HepG2 (cell line): Measurements from ENCODE around the gene KLHDC8B. TPM values are rescaled to one million over a fixed set of nuclear protein-coding genes. Genes with fewer than 3 reads are reported as not detected.

Experiments used
- AGO2 ChIP-seq: fragments of 200-400 bp; formaldehyde crosslinking; optimal IDR thresholded peaks from 2 replicates; pipeline ENCODE3; 2017; ENCODE audit warnings: mild to moderate bottlenecking, low read depth, low read length, moderate library complexity
- CREB1 ChIP-seq, 2 experiments: fragments of 450-650 bp in 1 of 2; IDR thresholded peaks; 2 replicates each; pipeline ENCODE4 v1.6.1; 2016 to 2017; ENCODE audit warnings: control low read depth in 1 of 2, mild to moderate bottlenecking in 1 of 2, missing compliant biosample characterization in 1 of 2, missing genetic modification characterization in 1 of 2
- DR1 ChIP-seq: sonication (generic); formaldehyde crosslinking; IDR thresholded peaks from 2 replicates; pipeline ENCODE4 v1.8.0; 2021; ENCODE audit warnings: mild to moderate bottlenecking, missing genetic modification reagents, inconsistent platforms
- ISL2 ChIP-seq: sonication (generic); formaldehyde crosslinking; IDR thresholded peaks from 2 replicates; pipeline ENCODE4 v1.5.0; 2020; ENCODE audit warnings: missing genetic modification reagents
- KMT2B ChIP-seq: IDR thresholded peaks from 2 replicates; pipeline ENCODE4 v1.6.1; 2016; ENCODE audit warnings: missing genetic modification reagents, missing compliant biosample characterization
- MXI1 ChIP-seq: IDR thresholded peaks from 3 replicates; pipeline ENCODE4 v1.6.1; 2012; ENCODE audit warnings: low read depth, low read length, inconsistent platforms, borderline replicate concordance
- NR2C2 ChIP-seq: sonication (generic); formaldehyde crosslinking; IDR thresholded peaks from 2 replicates; pipeline ENCODE4 v1.4.0; 2020; ENCODE audit warnings: missing genetic modification reagents, mild to moderate bottlenecking, moderate library complexity, borderline replicate concordance
- POLR2A ChIP-seq, 2 experiments: IDR thresholded peaks; 2 replicates each; pipeline ENCODE4 v1.6.1; 2011; ENCODE audit warnings: low read depth in 2 of 2, low read length in 2 of 2, mild to moderate bottlenecking in 1 of 2, moderate library complexity in 1 of 2; ENCODE audit not compliant: insufficient read depth in 1 of 2
- SOX5 ChIP-seq: IDR thresholded peaks from 2 replicates; pipeline ENCODE4 v1.6.1; 2016; ENCODE audit warnings: borderline replicate concordance
- SP1 ChIP-seq, 2 experiments: fragments of 450-650 bp in 1 of 2; sonication (generic) in 1 of 2; formaldehyde crosslinking in 1 of 2; IDR thresholded peaks; 2 replicates each; pipeline versions ENCODE4 v1.4.0 to v1.6.1; 2016 to 2020; ENCODE audit warnings: missing genetic modification reagents in 1 of 2
- SRSF1 ChIP-seq: fragments of 200-400 bp; formaldehyde crosslinking; optimal IDR thresholded peaks from 2 replicates; pipeline ENCODE3; 2017; ENCODE audit warnings: mild to moderate bottlenecking, low read depth, low read length, moderate library complexity
- YY1 ChIP-seq: IDR thresholded peaks from 2 replicates; pipeline ENCODE4 v1.6.1; 2011; ENCODE audit warnings: low read length, low read depth, moderate library complexity, mild to moderate bottlenecking; ENCODE audit not compliant: insufficient read depth, insufficient replicate concordance
- ZNF143 ChIP-seq: sonication (generic); formaldehyde crosslinking; IDR thresholded peaks from 2 replicates; pipeline ENCODE4 v1.4.0; 2020; ENCODE audit warnings: missing genetic modification reagents
- ZNF20 ChIP-seq: sonication (generic); formaldehyde crosslinking; IDR thresholded peaks from 2 replicates; pipeline ENCODE4 v1.4.0; 2020; ENCODE audit warnings: mild to moderate bottlenecking, moderate library complexity, missing genetic modification reagents
- ZNF230 ChIP-seq: sonication (generic); formaldehyde crosslinking; IDR thresholded peaks from 2 replicates; pipeline ENCODE4 v1.4.0; 2020; ENCODE audit warnings: mild to moderate bottlenecking, missing genetic modification reagents
- ZNF24 ChIP-seq: fragments of 450-650 bp; IDR thresholded peaks from 2 replicates; pipeline ENCODE4 v1.6.1; 2017; ENCODE audit warnings: antibody characterized with exemption, mild to moderate bottlenecking
- ZNF33A ChIP-seq: sonication (generic); formaldehyde crosslinking; IDR thresholded peaks from 2 replicates; pipeline ENCODE4 v1.5.1; 2020; ENCODE audit warnings: missing genetic modification reagents, mild to moderate bottlenecking, moderate library complexity, borderline replicate concordance
- ZNF556 ChIP-seq: sonication (generic); formaldehyde crosslinking; IDR thresholded peaks from 2 replicates; pipeline ENCODE4 v1.4.0; 2020; ENCODE audit warnings: mild to moderate bottlenecking, missing genetic modification reagents, borderline replicate concordance
- ZNF616 ChIP-seq: sonication (generic); formaldehyde crosslinking; IDR thresholded peaks from 2 replicates; pipeline ENCODE4 v1.5.0; 2020; ENCODE audit warnings: low read depth, mild to moderate bottlenecking, missing genetic modification reagents
- ZZZ3 ChIP-seq: sonication (generic); formaldehyde crosslinking; IDR thresholded peaks from 2 replicates; pipeline ENCODE4 v1.4.0; 2020; ENCODE audit warnings: missing genetic modification reagents, mild to moderate bottlenecking, borderline replicate concordance
- polyA plus RNA-seq, 8 experiments: library from polyadenylated mRNA; depleted of rRNA in 3 of 8; stranded (reverse) in 7 of 8; unstranded in 1 of 8; fragments of >200 nt; fragmentation: Illumina TruSeq in 4 of 8; extraction: Trizol in 4 of 8; gene quantifications; 2 replicates each; pipeline versions ENCODE4 v1.2.1 to v1.2.3, GENCODE V29; 2011 to 2016; ENCODE audit warnings: low read depth in 4 of 8, missing spikeins in 1 of 8, mixed read lengths in 1 of 8; ENCODE audit not compliant: insufficient read depth in 1 of 8
- total RNA-seq, 5 experiments: library from RNA; depleted of rRNA; stranded (reverse); fragments of >200 nt; fragmentation: Illumina TruSeq; extraction: Trizol; gene quantifications; 2 replicates each; pipeline ENCODE4 v1.2.3, GENCODE V29; 2016; ENCODE audit warnings: low read depth in 1 of 5
- TF ChIP-seq, protein P1 (sequence below): sonication (generic); formaldehyde crosslinking; IDR thresholded peaks from 2 replicates; pipeline ENCODE4 v1.5.0; 2020; ENCODE audit warnings: mild to moderate bottlenecking, missing genetic modification reagents, moderate library complexity
- TF ChIP-seq, protein P2 (sequence below): IDR thresholded peaks from 2 replicates; pipeline ENCODE4 v1.6.1; 2016; ENCODE audit warnings: low read depth
- TF ChIP-seq, protein P3 (sequence below): sonication (generic); formaldehyde crosslinking; IDR thresholded peaks from 2 replicates; pipeline ENCODE4 v1.4.0; 2020; ENCODE audit warnings: missing genetic modification reagents, mild to moderate bottlenecking, borderline replicate concordance

KLHDC8B gene
- total and polyA plus RNA-seq, 2 of the 13 experiments (the other 11 are each of a cell fraction or from before 2014, with no cell fraction given) = 17.2 to 17.8 TPM

GRCh38 chr3:49171119-49171774, at the start of gene KLHDC8B (continued):
- TF ChIP-seq ZNF143 (CRISPR knock-in tag) (0 out of 2 replicates have a peak, but pooled peaks have one; percentile 20), POLR2A (IDR thresholded peaks at IDR 0.05; ENCODE audit: insufficient read depth in 1 of 2, low read depth in 2 of 2, low read length in 2 of 2) (no peak), CREB1 (IDR thresholded peaks at IDR 0.05) (no peak), CREB1 (CRISPR knock-in tag; IDR thresholded peaks at IDR 0.05) (no peak), ZNF20 (CRISPR knock-in tag) (no peak), KMT2B (CRISPR knock-in tag) (peak; percentile 54), ZNF230 (0 out of 2 replicates have a peak, but pooled peaks have one; percentile 7), DR1 (CRISPR knock-in tag) (no peak; the same call in 1 of the 2 replicates), NR2C2 (CRISPR knock-in tag) (peak; percentile 57; the same call in 1 of the 2 replicates), YY1 (peak; percentile 52), ZZZ3 (CRISPR knock-in tag) (no peak), ZNF556 (0 out of 2 replicates have a peak, but pooled peaks have one; percentile 14), ZNF24 (no peak), SOX5 (CRISPR knock-in tag) (no peak; the same call in 1 of the 2 replicates), SRSF1 (peak; percentile 53), ZNF616 (CRISPR knock-in tag) (peak; percentile 33; the same call in 1 of the 2 replicates), SP1 (IDR thresholded peaks at IDR 0.05) (no peak), SP1 (CRISPR knock-in tag; IDR thresholded peaks at IDR 0.05) (peak; percentile 81), ISL2 (CRISPR knock-in tag) (no peak), AGO2 (peak; percentile 50), ZNF33A (CRISPR knock-in tag) (no peak), MXI1 (0 out of 3 replicates have a peak, but pooled peaks have one; percentile 1)
- TF ChIP-seq, protein P1, sequence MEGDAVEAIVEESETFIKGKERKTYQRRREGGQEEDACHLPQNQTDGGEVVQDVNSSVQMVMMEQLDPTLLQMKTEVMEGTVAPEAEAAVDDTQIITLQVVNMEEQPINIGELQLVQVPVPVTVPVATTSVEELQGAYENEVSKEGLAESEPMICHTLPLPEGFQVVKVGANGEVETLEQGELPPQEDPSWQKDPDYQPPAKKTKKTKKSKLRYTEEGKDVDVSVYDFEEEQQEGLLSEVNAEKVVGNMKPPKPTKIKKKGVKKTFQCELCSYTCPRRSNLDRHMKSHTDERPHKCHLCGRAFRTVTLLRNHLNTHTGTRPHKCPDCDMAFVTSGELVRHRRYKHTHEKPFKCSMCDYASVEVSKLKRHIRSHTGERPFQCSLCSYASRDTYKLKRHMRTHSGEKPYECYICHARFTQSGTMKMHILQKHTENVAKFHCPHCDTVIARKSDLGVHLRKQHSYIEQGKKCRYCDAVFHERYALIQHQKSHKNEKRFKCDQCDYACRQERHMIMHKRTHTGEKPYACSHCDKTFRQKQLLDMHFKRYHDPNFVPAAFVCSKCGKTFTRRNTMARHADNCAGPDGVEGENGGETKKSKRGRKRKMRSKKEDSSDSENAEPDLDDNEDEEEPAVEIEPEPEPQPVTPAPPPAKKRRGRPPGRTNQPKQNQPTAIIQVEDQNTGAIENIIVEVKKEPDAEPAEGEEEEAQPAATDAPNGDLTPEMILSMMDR (CRISPR knock-in tag) = peak; percentile 93
- TF ChIP-seq, protein P2, sequence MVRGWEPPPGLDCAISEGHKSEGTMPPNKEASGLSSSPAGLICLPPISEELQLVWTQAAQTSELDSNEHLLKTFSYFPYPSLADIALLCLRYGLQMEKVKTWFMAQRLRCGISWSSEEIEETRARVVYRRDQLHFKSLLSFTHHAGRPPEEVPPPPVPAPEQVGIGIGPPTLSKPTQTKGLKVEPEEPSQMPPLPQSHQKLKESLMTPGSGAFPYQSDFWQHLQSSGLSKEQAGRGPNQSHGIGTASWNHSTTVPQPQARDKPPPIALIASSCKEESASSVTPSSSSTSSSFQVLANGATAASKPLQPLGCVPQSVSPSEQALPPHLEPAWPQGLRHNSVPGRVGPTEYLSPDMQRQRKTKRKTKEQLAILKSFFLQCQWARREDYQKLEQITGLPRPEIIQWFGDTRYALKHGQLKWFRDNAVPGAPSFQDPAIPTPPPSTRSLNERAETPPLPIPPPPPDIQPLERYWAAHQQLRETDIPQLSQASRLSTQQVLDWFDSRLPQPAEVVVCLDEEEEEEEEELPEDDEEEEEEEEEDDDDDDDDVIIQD (CRISPR knock-in tag) = peak; percentile 23; the same call in 1 of the 2 replicates
- TF ChIP-seq, protein P3, sequence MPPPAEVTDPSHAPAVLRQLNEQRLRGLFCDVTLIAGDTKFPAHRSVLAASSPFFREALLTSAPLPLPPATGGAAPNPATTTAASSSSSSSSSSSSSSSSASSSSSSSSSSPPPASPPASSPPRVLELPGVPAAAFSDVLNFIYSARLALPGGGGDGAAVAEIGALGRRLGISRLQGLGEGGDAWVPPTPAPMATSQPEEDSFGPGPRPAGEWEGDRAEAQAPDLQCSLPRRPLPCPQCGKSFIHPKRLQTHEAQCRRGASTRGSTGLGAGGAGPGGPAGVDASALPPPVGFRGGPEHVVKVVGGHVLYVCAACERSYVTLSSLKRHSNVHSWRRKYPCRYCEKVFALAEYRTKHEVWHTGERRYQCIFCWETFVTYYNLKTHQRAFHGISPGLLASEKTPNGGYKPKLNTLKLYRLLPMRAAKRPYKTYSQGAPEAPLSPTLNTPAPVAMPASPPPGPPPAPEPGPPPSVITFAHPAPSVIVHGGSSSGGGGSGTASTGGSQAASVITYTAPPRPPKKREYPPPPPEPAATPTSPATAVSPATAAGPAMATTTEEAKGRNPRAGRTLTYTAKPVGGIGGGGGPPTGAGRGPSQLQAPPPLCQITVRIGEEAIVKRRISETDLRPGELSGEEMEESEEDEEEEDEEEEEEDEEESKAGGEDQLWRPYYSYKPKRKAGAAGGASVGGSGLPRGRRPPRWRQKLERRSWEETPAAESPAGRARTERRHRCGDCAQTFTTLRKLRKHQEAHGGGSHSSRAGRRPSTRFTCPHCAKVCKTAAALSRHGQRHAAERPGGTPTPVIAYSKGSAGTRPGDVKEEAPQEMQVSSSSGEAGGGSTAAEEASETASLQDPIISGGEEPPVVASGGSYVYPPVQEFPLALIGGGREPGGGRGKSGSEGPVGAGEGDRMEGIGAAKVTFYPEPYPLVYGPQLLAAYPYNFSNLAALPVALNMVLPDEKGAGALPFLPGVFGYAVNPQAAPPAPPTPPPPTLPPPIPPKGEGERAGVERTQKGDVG (CRISPR knock-in tag) = no peak
